ENCODE data around the gene SGK2.

Gene SGK2

DNA sequence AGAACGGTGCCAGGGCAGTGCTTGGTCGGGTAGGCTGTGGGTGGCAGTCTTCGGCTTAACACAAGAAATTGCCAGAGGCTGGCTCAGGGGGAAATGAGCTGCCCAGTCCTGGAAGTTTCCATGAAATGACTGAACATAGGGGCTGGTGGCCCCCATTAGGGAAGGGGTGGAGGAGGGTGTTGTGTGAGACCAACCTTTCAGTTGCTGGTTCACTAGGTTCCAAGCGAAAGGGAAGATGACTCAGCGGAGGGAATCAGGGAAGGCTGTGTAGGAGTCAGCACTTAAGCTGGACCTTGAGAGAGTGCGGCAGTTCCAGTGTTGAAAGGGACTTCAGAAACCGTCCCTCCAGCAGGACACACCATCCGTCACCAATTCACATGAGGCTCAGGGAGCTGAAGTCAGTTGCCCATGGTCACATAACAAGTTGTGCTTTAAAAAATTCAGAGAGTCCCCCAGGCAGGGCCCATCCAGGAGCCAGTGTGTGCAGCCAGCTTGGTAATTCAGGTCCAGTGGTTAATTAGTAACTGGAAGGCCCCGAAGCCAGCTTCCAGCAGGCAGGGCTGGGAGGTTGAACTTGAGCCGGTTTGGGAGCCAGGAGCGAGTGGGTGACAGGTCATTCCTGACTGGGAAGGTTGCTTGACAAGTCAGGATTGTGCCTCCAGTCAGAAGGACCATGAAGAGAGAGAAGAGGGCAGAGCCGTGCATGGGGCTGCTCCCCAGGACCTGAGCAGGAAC is at the start of gene SGK2:
TSS of gene SGK2 (plus strand) at position 616 of the 735 bp plus-strand sequence. CDS start 7,469 bp downstream, outside the sequence.
- no peak within 1 kb of the TSS for H3K4me3 ChIP-seq (ENCODE audit: low read depth, low read length)
- DNase-seq (ENCODE audit: low read depth) = no peak

- H3K4me3 ChIP-seq (ENCODE audit: low read depth, low read length) = no peak overlapping the region
- DNase-seq (ENCODE audit: low read depth) = no peak
Measured at GRCh38 chr20:43511879-43512278, 46.9 kb upstream of the SGK2 start.

DNA sequence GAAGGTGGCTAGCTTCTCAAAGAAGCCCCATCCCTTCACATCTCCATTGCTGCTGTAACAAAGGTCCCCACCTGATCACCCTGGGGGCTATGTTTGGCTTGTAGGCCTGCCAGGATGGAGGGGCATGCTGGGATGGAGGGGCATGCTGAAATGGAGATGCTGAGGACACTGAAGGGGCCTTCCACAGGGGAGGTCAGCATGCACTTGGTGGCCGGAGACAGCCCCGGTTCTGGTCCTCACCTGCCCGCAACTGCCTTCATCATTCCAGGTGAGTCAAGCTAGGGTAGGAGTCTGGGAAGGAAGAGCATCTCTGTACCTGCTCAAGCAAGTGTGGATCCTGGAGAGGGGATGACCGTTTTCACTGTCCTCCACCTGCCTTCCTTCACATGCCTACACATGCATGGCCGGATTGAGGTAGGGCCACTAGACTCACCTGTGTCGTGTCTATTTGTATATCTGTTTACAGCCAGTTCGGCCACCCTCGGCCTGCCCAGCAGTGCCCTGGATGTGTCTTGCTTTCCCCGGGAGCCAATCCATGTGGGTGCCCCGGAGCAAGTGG is 45.4 kb upstream of the SGK2 start:
- DNase-seq (ENCODE audit: low read depth) = no peak
- peak overlapping the region; percentile 59 for H3K4me3 ChIP-seq (ENCODE audit: low read depth, low read length)

DNA sequence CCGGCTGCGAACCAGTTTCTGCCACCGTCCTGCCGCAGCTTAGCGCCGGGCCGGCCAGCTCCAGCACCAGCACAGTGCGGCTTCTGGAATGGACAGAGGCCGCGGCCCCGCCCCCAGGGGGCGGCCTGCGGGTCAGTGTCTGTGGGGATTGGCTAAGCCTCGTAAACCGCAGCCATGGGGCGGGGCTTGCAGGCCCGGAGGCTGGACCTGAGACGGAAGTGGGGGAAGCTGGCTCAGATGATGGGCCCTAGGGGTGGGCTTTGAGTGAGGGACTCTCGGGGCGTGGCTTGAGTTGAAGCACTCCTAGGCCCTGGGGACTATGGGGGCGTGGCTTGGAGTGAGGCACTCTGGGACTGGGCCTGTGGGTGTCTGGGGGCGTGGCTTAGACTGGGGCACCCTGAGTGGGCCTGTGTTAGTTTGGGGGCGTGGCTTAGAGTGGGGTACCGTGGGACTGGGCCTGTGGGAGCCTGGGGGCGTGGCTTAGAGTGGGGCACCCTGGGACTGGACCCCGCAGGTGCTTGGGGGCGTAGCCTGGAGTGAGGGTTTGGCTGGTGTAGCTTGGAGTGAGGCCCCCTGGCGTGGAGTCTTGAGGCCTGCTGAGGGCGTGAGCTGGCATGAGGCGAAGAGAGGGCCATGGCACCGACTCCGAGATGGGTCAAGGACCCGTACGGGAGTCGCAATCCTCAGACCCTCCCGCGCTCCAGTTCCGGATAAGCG is 44.7 kb upstream of the SGK2 start:
- peak overlapping the region; percentile 59 for H3K4me3 ChIP-seq (ENCODE audit: low read depth, low read length)
- DNase-seq (ENCODE audit: low read depth) = peak; percentile 90

DNA sequence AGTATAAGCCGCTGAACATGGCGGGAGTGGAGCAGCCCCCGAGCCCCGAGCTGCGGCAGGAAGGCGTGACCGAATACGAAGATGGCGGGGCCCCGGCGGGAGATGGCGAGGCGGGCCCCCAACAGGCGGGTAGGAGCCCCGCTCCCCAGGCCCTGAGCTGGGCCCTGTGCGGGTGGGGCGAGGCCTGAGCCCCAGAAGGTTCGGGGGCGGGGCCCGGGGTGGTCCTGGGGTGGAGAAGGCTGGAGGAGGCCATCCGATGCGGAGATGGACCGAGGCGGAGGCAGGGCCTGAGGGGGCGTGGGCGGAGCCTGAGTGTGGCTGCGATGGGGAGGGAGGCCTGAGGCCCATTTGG is 44.2 kb upstream of the SGK2 start:
- H3K4me3 ChIP-seq (ENCODE audit: low read depth, low read length) = peak overlapping the region; percentile 59
- no peak for DNase-seq (ENCODE audit: low read depth)

DNA sequence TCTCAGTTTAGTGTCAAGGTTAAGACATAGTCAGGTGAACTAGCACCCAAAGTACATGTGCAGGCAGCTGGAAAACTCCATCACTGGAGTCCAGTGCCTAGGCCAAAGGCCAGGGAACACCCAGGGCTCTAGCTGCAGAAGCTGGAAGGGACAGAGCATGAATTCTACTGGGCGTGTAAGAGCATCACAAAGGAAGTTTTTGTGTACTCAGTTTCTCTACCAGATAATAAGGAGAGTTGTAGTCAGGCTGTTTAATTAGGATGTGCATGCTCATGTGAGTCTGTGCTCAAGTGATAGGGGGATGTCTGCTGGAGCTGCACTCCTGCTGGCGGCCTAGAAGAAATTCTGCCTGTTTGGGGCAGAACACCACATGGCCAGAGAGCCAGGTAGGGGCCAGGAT is 43.2 kb upstream of the SGK2 start:
- no peak for DNase-seq (ENCODE audit: low read depth)
- H3K4me3 ChIP-seq (ENCODE audit: low read depth, low read length) = no peak overlapping the region

DNA sequence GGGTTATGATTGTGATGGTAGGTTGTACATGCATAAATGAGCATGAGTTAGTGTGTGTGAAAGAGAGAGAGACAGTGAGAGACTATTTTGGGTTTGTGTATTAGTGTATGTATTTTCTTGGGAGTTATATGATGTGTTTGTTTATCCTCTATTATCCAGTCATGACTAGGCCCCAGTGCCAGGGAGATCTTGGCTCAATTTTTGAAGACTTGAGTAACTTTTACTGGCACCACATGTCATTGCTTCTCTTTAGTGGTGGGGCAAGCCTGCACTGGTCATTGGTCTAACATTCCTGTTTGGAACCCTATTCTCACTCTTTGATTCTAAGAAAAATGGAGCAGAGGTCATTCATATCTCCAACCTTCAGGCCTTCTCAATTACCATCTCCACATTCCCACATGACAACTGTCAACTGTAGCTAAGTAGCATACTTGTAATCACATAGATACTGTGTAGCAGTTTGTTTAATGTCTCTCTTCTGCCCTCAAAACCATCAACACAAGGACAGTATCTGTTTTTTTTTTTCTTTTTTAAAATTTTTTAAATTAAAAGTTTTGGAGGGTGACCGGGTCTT is 42.5 kb upstream of the SGK2 start:
- H3K4me3 ChIP-seq (ENCODE audit: low read depth, low read length) = no peak overlapping the region
- DNase-seq (ENCODE audit: low read depth) = no peak

GRCh38 chr20:43520074-43520630 is 38.7 kb upstream of the SGK2 start:
- H3K4me3 ChIP-seq (ENCODE audit: low read depth, low read length) = no peak overlapping the region
- DNase-seq (ENCODE audit: low read depth) = no peak

DNA sequence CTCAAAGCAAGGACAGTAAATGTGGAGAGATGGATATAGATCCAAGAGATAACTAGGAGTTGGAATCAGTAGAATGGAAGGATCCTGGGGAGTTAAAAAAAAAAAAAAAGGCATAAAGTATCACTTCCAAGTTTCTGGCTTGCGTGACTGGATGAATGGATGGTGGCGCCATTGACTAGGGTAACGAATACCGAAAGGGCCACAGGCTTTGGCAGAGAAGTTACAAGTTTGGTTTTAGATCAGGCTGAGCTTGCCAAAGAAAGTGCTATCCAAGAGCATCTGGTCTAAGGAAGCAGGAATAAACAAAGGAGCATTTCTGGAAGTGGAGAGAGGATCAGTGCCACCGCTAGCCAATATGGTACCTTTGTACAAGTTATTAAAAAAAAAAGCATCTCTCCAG is 33.8 kb upstream of the SGK2 start:
- no peak overlapping the region for H3K4me3 ChIP-seq (ENCODE audit: low read depth, low read length)
- no peak for DNase-seq (ENCODE audit: low read depth)

DNA sequence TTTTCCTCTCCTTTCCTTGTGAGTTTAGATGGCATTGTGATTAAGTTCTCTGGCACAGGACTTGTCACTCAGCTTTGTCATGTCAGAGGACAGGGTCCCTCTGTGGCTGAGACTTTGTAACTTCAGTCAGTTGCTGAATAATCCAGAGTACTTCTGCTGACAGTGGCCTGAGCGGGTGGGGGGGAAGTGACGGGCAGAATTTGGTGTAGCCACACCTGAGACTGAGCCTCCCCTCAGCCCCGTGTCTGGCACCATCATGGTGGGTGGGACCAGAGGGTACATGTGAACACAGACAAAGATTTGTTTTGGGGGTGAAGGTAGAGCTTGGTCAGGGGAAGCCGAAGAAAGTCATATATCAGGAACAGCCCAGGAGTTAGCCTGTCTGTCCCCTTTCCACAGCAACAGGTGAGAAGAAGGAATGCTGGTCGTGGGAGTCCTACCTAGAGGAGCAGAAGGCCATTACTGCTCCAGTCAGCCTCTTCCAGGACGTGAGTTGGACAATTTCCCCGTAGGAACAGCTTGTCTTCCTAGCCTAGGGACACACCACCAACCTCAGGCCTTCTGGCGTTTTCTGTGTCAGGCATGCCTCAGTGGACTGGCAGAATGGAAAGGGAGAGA is 30.5 kb upstream of the SGK2 start:
- DNase-seq (ENCODE audit: low read depth) = no peak
- no peak overlapping the region for H3K4me3 ChIP-seq (ENCODE audit: low read depth, low read length)

GRCh38 chr20:43529051-43529450 is 29.8 kb upstream of the SGK2 start:
- DNase-seq (ENCODE audit: low read depth) = no peak
- H3K4me3 ChIP-seq (ENCODE audit: low read depth, low read length) = no peak overlapping the region

- H3K4me3 ChIP-seq (ENCODE audit: low read depth, low read length) = no peak overlapping the region
- no peak for DNase-seq (ENCODE audit: low read depth)
Measured at GRCh38 chr20:43529457-43530153, 29.2 kb upstream of the SGK2 start.

DNA sequence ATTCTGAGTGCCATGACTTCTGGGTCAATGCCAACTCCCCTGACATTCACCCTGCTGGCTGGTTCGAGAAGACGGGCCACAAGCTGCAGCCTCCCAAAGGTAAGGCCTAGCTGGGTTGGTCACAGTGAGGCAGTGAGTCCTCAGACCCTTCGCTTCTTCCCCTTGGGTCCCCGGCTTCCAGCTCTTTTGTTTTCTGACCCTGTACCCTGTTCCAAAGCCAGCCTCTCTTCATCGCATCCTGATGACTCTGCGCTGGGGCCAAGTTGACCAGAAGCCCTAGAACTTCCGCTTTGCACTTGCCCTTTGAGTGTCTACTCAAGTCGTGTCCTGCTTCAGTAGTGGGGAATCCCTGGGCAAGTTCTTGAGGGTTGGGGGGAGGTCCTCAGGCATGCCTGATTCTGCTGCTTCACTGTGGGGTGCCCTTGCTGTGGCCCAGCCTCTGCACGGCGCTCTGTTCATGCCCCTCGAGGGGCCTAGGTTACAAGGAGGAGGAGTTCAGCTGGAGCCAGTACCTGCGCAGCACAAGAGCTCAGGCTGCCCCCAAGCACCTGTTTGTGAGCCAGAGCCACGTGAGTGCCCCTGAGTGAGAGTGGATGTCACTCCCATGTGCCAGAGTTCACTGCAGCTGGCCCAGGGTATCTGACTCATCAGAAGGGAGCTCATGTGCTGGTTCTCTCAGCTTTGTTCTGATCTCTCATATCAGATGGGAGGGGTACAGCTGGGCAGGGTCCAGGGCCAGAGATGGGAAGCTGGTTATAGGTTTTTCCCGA is 28.3 kb upstream of the SGK2 start:
- no peak for DNase-seq (ENCODE audit: low read depth)
- H3K4me3 ChIP-seq (ENCODE audit: low read depth, low read length) = no peak overlapping the region

- no peak for DNase-seq (ENCODE audit: low read depth)
- no peak overlapping the region for H3K4me3 ChIP-seq (ENCODE audit: low read depth, low read length)
Measured at GRCh38 chr20:43531091-43531443, 27.8 kb upstream of the SGK2 start.

- DNase-seq (ENCODE audit: low read depth) = no peak
Measured at GRCh38 chr20:43532416-43533055, 26.3 kb upstream of the SGK2 start.

DNA sequence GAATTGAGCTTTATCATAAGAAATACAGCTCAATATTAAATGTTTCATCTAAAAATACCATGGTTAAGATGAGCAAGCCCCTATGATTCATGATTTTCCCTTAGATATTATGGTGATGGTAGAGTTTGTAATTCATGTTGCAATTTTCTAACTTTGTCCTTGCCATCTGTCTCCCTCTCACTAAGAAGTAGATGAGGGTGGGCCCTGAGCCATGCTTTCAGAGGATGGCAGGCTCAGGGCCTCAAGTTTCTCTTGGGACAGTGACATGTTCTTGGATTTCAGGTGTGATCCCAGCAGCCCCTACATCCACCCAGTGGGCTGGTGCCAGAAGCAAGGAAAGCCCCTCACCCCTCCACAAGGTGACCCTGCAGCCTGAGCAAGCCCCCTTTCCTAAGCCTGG is 25.8 kb upstream of the SGK2 start:
- H3K4me3 ChIP-seq (ENCODE audit: low read depth, low read length) = no peak overlapping the region
- no peak for DNase-seq (ENCODE audit: low read depth)

More at GRCh38 chr20:43532416-43533055, 26.3 kb upstream of the SGK2 start:
- no peak overlapping the region for H3K4me3 ChIP-seq (ENCODE audit: low read depth, low read length)

DNA sequence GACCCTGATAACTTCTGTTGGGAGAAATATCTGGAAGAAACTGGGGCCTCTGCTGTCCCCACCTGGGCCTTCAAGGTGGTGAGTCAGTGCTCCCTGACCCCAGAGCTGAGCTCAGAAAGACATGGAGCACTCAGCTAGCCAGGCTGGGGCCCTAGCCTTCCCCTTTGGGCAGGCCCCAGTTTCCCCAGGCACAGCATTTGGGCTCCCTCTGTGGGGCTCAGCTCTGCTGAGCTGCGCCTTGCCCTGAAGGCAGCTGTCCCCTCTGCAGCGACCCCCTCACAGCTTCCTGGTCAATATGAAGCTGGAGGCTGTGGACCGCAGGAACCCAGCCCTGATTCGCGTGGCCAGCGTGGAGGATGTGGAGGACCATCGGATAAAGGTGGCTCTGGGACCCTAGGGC is 24.8 kb upstream of the SGK2 start:
- no peak for DNase-seq (ENCODE audit: low read depth)
- no peak overlapping the region for H3K4me3 ChIP-seq (ENCODE audit: low read depth, low read length)

DNA sequence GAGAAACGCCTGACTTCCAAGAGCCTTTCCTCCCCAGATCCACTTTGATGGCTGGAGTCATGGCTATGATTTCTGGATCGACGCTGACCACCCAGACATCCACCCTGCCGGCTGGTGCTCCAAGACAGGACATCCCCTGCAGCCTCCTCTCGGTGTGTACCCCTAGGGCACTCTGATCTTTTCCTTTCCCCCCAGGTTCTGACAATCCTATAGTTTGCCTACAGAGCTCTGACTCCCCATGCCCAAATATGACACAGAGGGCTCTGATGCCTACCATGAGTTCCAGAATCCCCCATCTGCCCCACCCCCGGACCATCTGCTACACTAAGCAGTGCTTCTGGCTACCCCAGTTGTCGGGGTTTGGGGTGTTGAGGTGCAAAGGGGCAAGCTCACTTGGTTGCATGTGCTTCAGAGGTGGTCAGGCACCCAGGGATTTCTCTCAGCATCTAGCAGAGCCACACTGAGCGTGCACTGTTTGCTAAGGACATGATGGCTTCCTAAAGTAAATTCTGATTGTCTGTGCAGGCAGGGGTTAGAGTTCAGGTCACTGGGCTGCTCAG is 24.0 kb upstream of the SGK2 start:
- no peak overlapping the region for H3K4me3 ChIP-seq (ENCODE audit: low read depth, low read length)
- no peak for DNase-seq (ENCODE audit: low read depth)

Measured in skeletal muscle cell (primary cell).